ENCODE results near the gene LEFTY2.

- TF ChIP-seq, protein P1, sequence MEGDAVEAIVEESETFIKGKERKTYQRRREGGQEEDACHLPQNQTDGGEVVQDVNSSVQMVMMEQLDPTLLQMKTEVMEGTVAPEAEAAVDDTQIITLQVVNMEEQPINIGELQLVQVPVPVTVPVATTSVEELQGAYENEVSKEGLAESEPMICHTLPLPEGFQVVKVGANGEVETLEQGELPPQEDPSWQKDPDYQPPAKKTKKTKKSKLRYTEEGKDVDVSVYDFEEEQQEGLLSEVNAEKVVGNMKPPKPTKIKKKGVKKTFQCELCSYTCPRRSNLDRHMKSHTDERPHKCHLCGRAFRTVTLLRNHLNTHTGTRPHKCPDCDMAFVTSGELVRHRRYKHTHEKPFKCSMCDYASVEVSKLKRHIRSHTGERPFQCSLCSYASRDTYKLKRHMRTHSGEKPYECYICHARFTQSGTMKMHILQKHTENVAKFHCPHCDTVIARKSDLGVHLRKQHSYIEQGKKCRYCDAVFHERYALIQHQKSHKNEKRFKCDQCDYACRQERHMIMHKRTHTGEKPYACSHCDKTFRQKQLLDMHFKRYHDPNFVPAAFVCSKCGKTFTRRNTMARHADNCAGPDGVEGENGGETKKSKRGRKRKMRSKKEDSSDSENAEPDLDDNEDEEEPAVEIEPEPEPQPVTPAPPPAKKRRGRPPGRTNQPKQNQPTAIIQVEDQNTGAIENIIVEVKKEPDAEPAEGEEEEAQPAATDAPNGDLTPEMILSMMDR (IDR thresholded peaks at IDR 0.05): no peak
- TF ChIP-seq POLR2A (IDR thresholded peaks at IDR 0.05): no peak
Observed at GRCh38 chr1:225917101-225917500, 23.9 kb downstream of the LEFTY2 start.

Measured in testis (tissue), 2 donors.